T-helper 9 cell (primary cell): ENCODE measurements around the gene DDX50.

ENCODE experiments used
- DNase-seq: peaks from one replicate; pipeline ENCODE4 v3.0.0-alpha.2; 2020

DDX50 gene

GRCh38 chr10:68988530-68989316 is 87.6 kb downstream of the DDX50 start, which contains the start of gene KIFBP:
TSS of gene KIFBP (plus strand) at chr10:68988803. CDS start at chr10:68988833, 30 bp downstream.
- DNase-seq: peak; percentile 69

GRCh38 chr10:68989317-68989990 is 88.3 kb downstream of the DDX50 start:
- no peak for DNase-seq

GRCh38 chr10:68992636-68993440 is 91.7 kb downstream of the DDX50 start:
- DNase-seq: no peak
